SK-N-SH (cell line): Measurements from ENCODE around the gene ANO2. TPM values are rescaled to one million over a fixed set of nuclear protein-coding genes. Genes with fewer than 3 reads are reported as not detected.

ENCODE experiments used
- CTCF ChIA-PET: fragments of 300-600, 350-600 bp; formaldehyde crosslinking; extraction: SDS; loops from one replicate; lab custom pipeline; 2021; lab: Yijun Ruan, JAX
- POLR2A ChIA-PET: fragments of 350-600 bp; sonication (Branson Sonifier 250); formaldehyde crosslinking; extraction: SDS; loops from one replicate; lab custom pipeline; 2020; ENCODE audit warnings: antibody characterized with exemption, inconsistent platforms; lab: Yijun Ruan, JAX
- DNase-seq: peaks from one replicate; pipeline ENCODE4 v3.0.0; 2012
- H2AFZ ChIP-seq: fragments of 200-600 bp; sonication (generic); 2 replicates; pipeline ENCODE4 v1.8.1; 2016; ENCODE audit warnings: antibody characterized with exemption, mild to moderate bottlenecking, low read depth
- H3F3A ChIP-seq: fragments of 200-600 bp; sonication (generic); replicated peaks from 2 replicates; pipeline ENCODE3; 2016; ENCODE audit warnings: antibody characterized with exemption, mild to moderate bottlenecking; ENCODE audit not compliant: insufficient read depth
- H3K27ac ChIP-seq, 2 experiments: fragments of 200-500 bp in 1 of 2; fragments of 200-600 bp in 1 of 2; sonication (Bioruptor generic) in 1 of 2; sonication (generic), shearing (Covaris generic) in 1 of 2; 2 replicates each; pipeline versions ENCODE4 v1.5.1 to v1.6.1; 2014 to 2016; ENCODE audit warnings: low read depth in 2 of 2, inconsistent platforms in 1 of 2, low read length in 1 of 2, mild to moderate bottlenecking in 1 of 2, mixed read lengths in 1 of 2
- H3K27me3 ChIP-seq: fragments of 200-600 bp; sonication (generic), shearing (Covaris generic); 2 replicates; pipeline ENCODE4 v1.6.1; 2016; ENCODE audit warnings: mixed run types; ENCODE audit not compliant: insufficient read depth
- H3K36me3 ChIP-seq, 2 experiments: fragments of 200-500 bp in 1 of 2; fragments of 200-600 bp in 1 of 2; sonication (Bioruptor generic) in 1 of 2; sonication (generic) in 1 of 2; replicated peaks in 1 of 2; 2 replicates each; pipeline versions ENCODE3 to v1.5.1; 2014 to 2016; ENCODE audit warnings: low read length in 1 of 2, mild to moderate bottlenecking in 1 of 2; ENCODE audit not compliant: insufficient read depth in 2 of 2, control insufficient read depth in 1 of 2
- H3K4me1 ChIP-seq, 2 experiments: fragments of 200-500 bp in 1 of 2; fragments of 200-600 bp in 1 of 2; sonication (Bioruptor generic) in 1 of 2; sonication (generic), shearing (Covaris generic) in 1 of 2; 2 replicates each; pipeline versions ENCODE4 v1.5.1 to v1.6.1; 2014 to 2016; ENCODE audit warnings: low read depth in 1 of 2, low read length in 1 of 2, mixed run types in 1 of 2; ENCODE audit not compliant: insufficient read depth in 2 of 2, control insufficient read depth in 1 of 2
- H3K4me2 ChIP-seq: fragments of 200-600 bp; sonication (generic), shearing (Covaris generic); 2 replicates; pipeline ENCODE4 v1.6.1; 2017; ENCODE audit warnings: mixed run types
- H3K4me3 ChIP-seq, 2 experiments: fragments of 200-500 bp in 1 of 2; fragments of 200-600 bp in 1 of 2; sonication (Bioruptor generic) in 1 of 2; sonication (generic), shearing (Covaris generic) in 1 of 2; 2 replicates each; pipeline versions ENCODE4 v1.5.1 to v1.8.1; 2014 to 2016; ENCODE audit warnings: low read depth in 2 of 2, inconsistent platforms in 1 of 2, low read length in 1 of 2, mild to moderate bottlenecking in 1 of 2, mixed read lengths in 1 of 2, moderate library complexity in 1 of 2
- H3K79me2 ChIP-seq: fragments of 200-600 bp; sonication (generic); 2 replicates; pipeline ENCODE4 v1.8.1; 2017; ENCODE audit warnings: mild to moderate bottlenecking; ENCODE audit not compliant: insufficient read depth
- H3K9ac ChIP-seq: fragments of 200-600 bp; sonication (generic); 2 replicates; pipeline ENCODE4 v1.6.1; 2017; ENCODE audit warnings: mixed run types
- H3K9me2 ChIP-seq: fragments of 200-600 bp; sonication (generic); 2 replicates; pipeline ENCODE4 v1.6.1; 2017; ENCODE audit warnings: mixed run types
- H3K9me3 ChIP-seq: fragments of 200-600 bp; sonication (generic); 2 replicates; pipeline ENCODE4 v1.6.1; 2017; ENCODE audit warnings: mixed run types, mild to moderate bottlenecking, moderate library complexity
- H4K20me1 ChIP-seq: fragments of 200-600 bp; sonication (generic); 2 replicates; pipeline ENCODE4 v1.6.1; 2017; ENCODE audit warnings: mild to moderate bottlenecking, mixed run types; ENCODE audit not compliant: insufficient read depth
- CTCF ChIP-seq: fragments of 200-600 bp; sonication (generic); IDR thresholded peaks from 2 replicates; pipeline ENCODE4 v1.6.1; 2017; ENCODE audit warnings: antibody characterized with exemption, mild to moderate bottlenecking, moderate library complexity
- ELF1 ChIP-seq: IDR thresholded peaks from 2 replicates; pipeline ENCODE4 v1.4.0; 2012
- EP300 ChIP-seq, 2 experiments: IDR thresholded peaks; 2 replicates each; pipeline versions ENCODE4 v1.4.0 to v1.6.1; 2012; ENCODE audit warnings: borderline replicate concordance in 1 of 2, low read depth in 1 of 2, low read length in 1 of 2
- EZH2phosphoT487 ChIP-seq: fragments of 200-600 bp; sonication (generic); IDR thresholded peaks from 2 replicates; pipeline ENCODE4 v1.6.1; 2017; ENCODE audit warnings: low read depth, mixed run types, mild to moderate bottlenecking, antibody characterized with exemption, moderate library complexity, borderline replicate concordance
- FOSL2 ChIP-seq: IDR thresholded peaks from 2 replicates; pipeline ENCODE4 v1.4.0; 2012; ENCODE audit warnings: low read depth, mild to moderate bottlenecking, moderate library complexity, borderline replicate concordance
- FOXJ3 ChIP-seq: sonication (generic); formaldehyde crosslinking; IDR thresholded peaks from 2 replicates; pipeline ENCODE4 v1.5.1; 2020; ENCODE audit warnings: mild to moderate bottlenecking, missing genetic modification reagents
- JUND ChIP-seq: IDR thresholded peaks from 2 replicates; pipeline ENCODE4 v1.4.0; 2012
- MEF2A ChIP-seq: IDR thresholded peaks from 2 replicates; pipeline ENCODE4 v1.4.0; 2012; ENCODE audit warnings: low read depth, borderline replicate concordance
- NFIC ChIP-seq: IDR thresholded peaks from 2 replicates; pipeline ENCODE4 v1.4.0; 2012; ENCODE audit warnings: borderline replicate concordance
- RCOR1 ChIP-seq: fragments of 150-350 bp; IDR thresholded peaks from 2 replicates; pipeline ENCODE4 v1.6.1; 2017; ENCODE audit warnings: antibody characterized with exemption, low read length
- RFX5 ChIP-seq: IDR thresholded peaks from 2 replicates; pipeline ENCODE4 v1.6.1; 2012; ENCODE audit warnings: mild to moderate bottlenecking, improper control_type of control experiment, low read length
- WGBS: methylation state at CpG from one replicate; pipeline ENCODE4 v1.1.6; 2017; ENCODE audit warnings: low lambda C conversion rate; 5-methylcytosine and 5-hydroxymethylcytosine counted together
- polyA plus RNA-seq, 3 experiments: library from polyadenylated mRNA; depleted of rRNA; stranded (reverse); fragments of >200 nt; gene quantifications; 2 replicates each; pipeline ENCODE4 v1.2.3, GENCODE V29; 2012

ANO2 gene
- polyA plus RNA-seq, 1 of the 3 experiments (the other 2 are of a cell fraction): not detected

- Histone ChIP-seq H3K4me2 (no peak overlapping the region), H3K27ac (no peak overlapping the region), H3K9me2 (no peaks in the 10 kb centered on the region), H3K4me3 (no peak overlapping the region), H2AFZ (no peak overlapping the region), H3K36me3 (no peaks in the 10 kb centered on the region), H3K4me1 (no peaks in the 10 kb centered on the region; a peak in 1 of 4 replicates), H3K27me3 (peaks cover 3% of the 10 kb centered on the region; the same call in 1 of the 2 replicates), H4K20me1 (no peaks in the 10 kb centered on the region), H3K9ac (no peak overlapping the region), H3K79me2 (no peaks in the 10 kb centered on the region), H3F3A (no peaks in the 10 kb centered on the region), H3K9me3 (no peaks in the 10 kb centered on the region)
- CTCF ChIA-PET: interaction anchor here (1.0 to 5.5 kb wide), 7 partner anchors 9 to 321 kb away, joined by 3 to 52 read pairs (median 4); no protein-coding TSS in a partner anchor
- TF ChIP-seq RFX5 (no peak), EZH2phosphoT487 (no peak), JUND (no peak), MEF2A (no peak), RCOR1 (no peak), FOXJ3 (CRISPR knock-in tag) (no peak), EP300 (IDR thresholded peaks at IDR 0.05; ENCODE audit: borderline replicate concordance in 1 of 2, low read depth in 1 of 2, low read length in 1 of 2) (no peak)
- no peak for DNase-seq
- POLR2A ChIA-PET: no interaction called here
- 61% methylated on average over 7 of the region's 7 CpGs for WGBS
Measured at GRCh38 chr12:5963515-5963914, 18.5 kb upstream of the ANO2 start.

GRCh38 chr12:5960783-5961182 lies 15.7 kb upstream of the ANO2 start:
- no peak for DNase-seq

More at GRCh38 chr12:5960783-5961182, 15.7 kb upstream of the ANO2 start:
- Histone ChIP-seq H3K79me2 (no peaks in the 10 kb centered on the region), H3K27me3 (peaks cover 3% of the 10 kb centered on the region; the same call in 1 of the 2 replicates), H3K9me2 (no peaks in the 10 kb centered on the region), H3K4me2 (no peak overlapping the region), H3K9me3 (0 out of 2 replicates have a peak, but pooled peaks cover 5% of the 10 kb centered on the region), H4K20me1 (no peaks in the 10 kb centered on the region), H3K27ac (no peak overlapping the region), H3K36me3 (no peaks in the 10 kb centered on the region), H3K4me3 (no peak overlapping the region), H3F3A (no peaks in the 10 kb centered on the region), H3K4me1 (no peaks in the 10 kb centered on the region), H3K9ac (no peak overlapping the region), H2AFZ (no peak overlapping the region)
- POLR2A ChIA-PET: no interaction called here
- CTCF ChIA-PET: interaction anchor here (0.6 to 1.1 kb wide), 4 partner anchors 14 to 318 kb away, joined by 3 to 4 read pairs (median 4); no protein-coding TSS in a partner anchor
- 54% methylated on average over 4 of the region's 4 CpGs for WGBS
- TF ChIP-seq ELF1 (no peak), NFIC (no peak), CTCF (no peak), FOSL2 (no peak)
